ENCODE measurements around the gene GPHN. TPM values are rescaled to one million over a fixed set of nuclear protein-coding genes. Genes with fewer than 3 reads are reported as not detected.

GPHN gene
- total and polyA plus RNA-seq, 2 of the 4 experiments (the other 2 are of a cell fraction) = 8.0 to 8.1 TPM

DNA sequence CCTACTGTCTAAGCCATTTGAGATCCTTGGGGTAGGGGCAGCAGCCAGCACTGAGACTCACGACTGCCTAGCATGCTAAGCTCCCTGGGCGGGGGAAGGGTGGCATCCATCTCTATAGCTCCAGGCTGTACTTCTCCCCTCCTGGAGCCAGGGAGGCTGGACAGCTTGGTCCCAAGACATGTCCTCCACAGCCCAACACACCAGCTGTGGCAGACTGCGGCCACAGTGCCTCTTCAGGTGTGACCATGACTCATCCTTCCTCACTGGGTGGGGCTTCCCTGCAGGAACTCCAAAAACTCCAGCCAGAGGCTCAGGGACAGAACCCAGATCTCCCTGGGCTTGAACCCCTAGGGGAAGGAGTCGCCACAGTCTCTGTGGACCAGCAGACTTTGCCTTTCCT, 193.9 kb downstream of the GPHN start:
- Histone ChIP-seq H3K4me3 (ENCODE audit: insufficient read depth, low read depth, low read length) (no peak overlapping the region), H4K91ac (ENCODE audit: insufficient read depth, low read depth, low read length) (no peak overlapping the region), H3K36me3 (ENCODE audit: control insufficient read depth, insufficient read depth, low read length) (no peaks in the 10 kb centered on the region), H3K9ac (ENCODE audit: low read depth, low read length) (no peak overlapping the region), H2AK9ac (replicated peaks; ENCODE audit: low read depth, low read length, poor library complexity) (no peak overlapping the region), H2BK120ac (ENCODE audit: low read depth, low read length) (no peak overlapping the region), H3K4me1 (ENCODE audit: control insufficient read depth, insufficient read depth, low read length) (no peaks in the 10 kb centered on the region), H2AFZ (replicated peaks; ENCODE audit: low read length, poor library complexity) (no peak overlapping the region), H3K14ac (replicated peaks; ENCODE audit: low read depth, low read length) (no peak overlapping the region), H4K8ac (ENCODE audit: low read depth in 2 of 2, low read length in 2 of 2) (no peak overlapping the region), H4K20me1 (ENCODE audit: insufficient read depth, low read length) (no peaks in the 10 kb centered on the region), H3K23ac (ENCODE audit: low read depth, low read length) (no peak overlapping the region), H3K27ac (ENCODE audit: insufficient read depth, low read length) (no peak overlapping the region), H3K4ac (ENCODE audit: low read depth, low read length) (no peak overlapping the region), H3K9me1 (ENCODE audit: insufficient read depth, low read length) (no peaks in the 10 kb centered on the region), H2AK5ac (ENCODE audit: low read depth, low read length) (no peak overlapping the region), H2BK5ac (ENCODE audit: low read depth, low read length, poor library complexity, severe bottlenecking) (no peak overlapping the region), H4K5ac (ENCODE audit: low read depth, low read length) (no peak overlapping the region), H3K4me2 (ENCODE audit: low read depth, low read length) (no peak overlapping the region), H3K56ac (ENCODE audit: extremely low read depth, insufficient read depth, low read length) (no peak overlapping the region), H3K27me3 (ENCODE audit: control insufficient read depth, insufficient read depth, low read length) (no peaks in the 10 kb centered on the region), H3K18ac (ENCODE audit: low read depth, low read length) (no peak overlapping the region), H2BK20ac (ENCODE audit: low read depth, low read length) (no peak overlapping the region), H2BK15ac (ENCODE audit: low read depth, low read length) (no peak overlapping the region), H3K9me3 (ENCODE audit: control insufficient read depth, insufficient read depth, low read length) (0 out of 2 replicates have a peak, but pooled peaks cover 3% of the 10 kb centered on the region), H3K79me1 (ENCODE audit: low read depth in 1 of 2, low read length in 2 of 2) (no peaks in the 10 kb centered on the region)
- no peak for DNase-seq
- in situ Hi-C loops (cut with MboI; ENCODE audit: low sequenced_read_pairs) (no loop called here), dilution Hi-C loops (cut with HindIII; ENCODE audit: low sequenced_read_pairs, unreplicated experiment) (no loop called here), intact Hi-C loops (cut with micrococcal nuclease) (no loop called here)
- TF ChIP-seq MAZ (IDR thresholded peaks at IDR 0.05; ENCODE audit: borderline replicate concordance, low read depth, low read length) (no peak), NFE2L2 (IDR thresholded peaks at IDR 0.05; ENCODE audit: low read depth, low read length) (no peak), BHLHE40 (IDR thresholded peaks at IDR 0.05; ENCODE audit: low read depth, low read length) (no peak), FOS (IDR thresholded peaks at IDR 0.05; ENCODE audit: low read depth, low read length) (no peak), SMC3 (IDR thresholded peaks at IDR 0.05; ENCODE audit: low read depth, low read length) (no peak), POLR2A (IDR thresholded peaks at IDR 0.05; ENCODE audit: low read depth, low read length) (no peak), MAFK (IDR thresholded peaks at IDR 0.05; ENCODE audit: low read depth, low read length) (no peak)
- TF ChIP-seq, protein P1, sequence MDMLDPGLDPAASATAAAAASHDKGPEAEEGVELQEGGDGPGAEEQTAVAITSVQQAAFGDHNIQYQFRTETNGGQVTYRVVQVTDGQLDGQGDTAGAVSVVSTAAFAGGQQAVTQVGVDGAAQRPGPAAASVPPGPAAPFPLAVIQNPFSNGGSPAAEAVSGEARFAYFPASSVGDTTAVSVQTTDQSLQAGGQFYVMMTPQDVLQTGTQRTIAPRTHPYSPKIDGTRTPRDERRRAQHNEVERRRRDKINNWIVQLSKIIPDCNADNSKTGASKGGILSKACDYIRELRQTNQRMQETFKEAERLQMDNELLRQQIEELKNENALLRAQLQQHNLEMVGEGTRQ (IDR thresholded peaks at IDR 0.05; ENCODE audit: low read depth, low read length) = no peak
- 100% methylated on average over 1 of the region's 4 CpGs; no CpG with 5 or more reads in 1 of the 2 experiments for WGBS, 2 experiments (ENCODE audit: extremely low coverage in 2 of 2, insufficient read length in 1 of 2)
- no TSS peak for BruUV-seq (replicated peaks)
- CTCF ChIA-PET = no interaction called here
- POLR2A ChIA-PET (ENCODE audit: unreplicated experiment) = no interaction called here
- ATAC-seq (ENCODE audit: low read depth) = no peak
